ENCODE data around the gene MFN2.
A peak's percentile ranks its signal among the peaks of the same experiment; 100 is the strongest.

Gene MFN2

GRCh38 chr1:11957897-11958296 is 22.3 kb upstream of the MFN2 start:
- Mint-ChIP-seq H3K27ac (no peak overlapping the region), H3K27me3 (ENCODE audit: low read depth, poor library complexity) (no peaks in the 10 kb centered on the region), H3K4me1 (peaks cover 15% of the 10 kb centered on the region), H3K36me3 (ENCODE audit: low read depth) (peaks cover 37% of the 10 kb centered on the region), H3K4me3 (no peak overlapping the region), H3K9me3 (no peaks in the 10 kb centered on the region)
- TF ChIP-seq CTCF (IDR thresholded peaks at IDR 0.05) = no peak
- DNase-seq = no peak

- Mint-ChIP-seq H3K4me3 (no peak overlapping the region), H3K4me1 (peaks cover 15% of the 10 kb centered on the region), H3K27me3 (ENCODE audit: low read depth, poor library complexity) (no peaks in the 10 kb centered on the region), H3K27ac (peak overlapping the region; percentile 90), H3K36me3 (ENCODE audit: low read depth) (peaks cover 45% of the 10 kb centered on the region), H3K9me3 (no peaks in the 10 kb centered on the region)
- TF ChIP-seq CTCF (IDR thresholded peaks at IDR 0.05) = no peak
- no peak for DNase-seq
Observed at GRCh38 chr1:11960276-11960675, 20.0 kb upstream of the MFN2 start.

GRCh38 chr1:11960715-11961114 is 19.5 kb upstream of the MFN2 start:
- no peak for TF ChIP-seq CTCF (IDR thresholded peaks at IDR 0.05)
- Mint-ChIP-seq H3K27me3 (ENCODE audit: low read depth, poor library complexity) (no peaks in the 10 kb centered on the region), H3K4me1 (peaks cover 15% of the 10 kb centered on the region), H3K4me3 (no peak overlapping the region), H3K27ac (peak overlapping the region; percentile 71), H3K9me3 (no peaks in the 10 kb centered on the region), H3K36me3 (ENCODE audit: low read depth) (peaks cover 45% of the 10 kb centered on the region)
- DNase-seq = no peak

GRCh38 chr1:11961230-11961629 is 19.0 kb upstream of the MFN2 start:
- Mint-ChIP-seq H3K4me1 (peaks cover 15% of the 10 kb centered on the region), H3K9me3 (no peaks in the 10 kb centered on the region), H3K27ac (peak overlapping the region; percentile 71), H3K27me3 (ENCODE audit: low read depth, poor library complexity) (no peaks in the 10 kb centered on the region), H3K36me3 (ENCODE audit: low read depth) (peaks cover 45% of the 10 kb centered on the region), H3K4me3 (no peak overlapping the region)
- no peak for DNase-seq
- TF ChIP-seq CTCF (IDR thresholded peaks at IDR 0.05) = no peak

- no peak for DNase-seq
- H3K9me3 Mint-ChIP-seq = no peaks in the 10 kb centered on the region
- H3K36me3 Mint-ChIP-seq (ENCODE audit: low read depth) = peaks cover 30% of the 10 kb centered on the region
- no peak overlapping the region for H3K27ac Mint-ChIP-seq
- H3K27me3 Mint-ChIP-seq (ENCODE audit: low read depth, poor library complexity) = no peaks in the 10 kb centered on the region
- H3K4me3 Mint-ChIP-seq = no peak overlapping the region
- TF ChIP-seq CTCF (IDR thresholded peaks at IDR 0.05) = no peak
- peaks cover 19% of the 10 kb centered on the region for H3K4me1 Mint-ChIP-seq
Observed at GRCh38 chr1:11963622-11964021, 16.6 kb upstream of the MFN2 start.

GRCh38 chr1:11964656-11965055 is 15.6 kb upstream of the MFN2 start:
- Mint-ChIP-seq H3K9me3 (no peaks in the 10 kb centered on the region), H3K4me3 (no peak overlapping the region), H3K4me1 (peaks cover 19% of the 10 kb centered on the region), H3K36me3 (ENCODE audit: low read depth) (peaks cover 29% of the 10 kb centered on the region), H3K27me3 (ENCODE audit: low read depth, poor library complexity) (no peaks in the 10 kb centered on the region), H3K27ac (no peak overlapping the region)
- no peak for TF ChIP-seq CTCF (IDR thresholded peaks at IDR 0.05)
- no peak for DNase-seq

Measured in nephron progenitor cell (in vitro differentiated cells).